GM12878 (cell line): Measurements from ENCODE around the gene IRF8. TPM values are rescaled to one million over a fixed set of nuclear protein-coding genes. Genes with fewer than 3 reads are reported as not detected.

Source experiments
- ATAC-seq: fragments of 200-7000 bp; cut with Tn5 transposase; 3 replicates; pipeline ENCODE4 v1.9.1; 2020; ENCODE audit warnings: mild to moderate bottlenecking, moderate library complexity
- BruUV-seq: library from RNA; stranded (reverse); fragments of 400-500 nt; replicated peaks from 2 replicates; lab custom pipeline; 2021; lab: Mats Ljungman, UMichigan
- CTCF ChIA-PET: fragments of 300-600 bp; sonication (Branson Sonifier 250); formaldehyde crosslinking; extraction: SDS; loops from one replicate; lab custom pipeline; 2021; ENCODE audit warnings: inconsistent platforms; lab: Yijun Ruan, JAX
- POLR2A ChIA-PET: fragments of 350-600 bp; formaldehyde crosslinking; extraction: SDS; loops from one replicate; lab custom pipeline; 2021; ENCODE audit warnings: inconsistent platforms; lab: Charles Lee
- RAD21 ChIA-PET: fragments of 300-600 bp; sonication (Branson Sonifier 250); formaldehyde crosslinking; loops from one replicate; lab custom pipeline; 2023; ENCODE audit warnings: antibody characterized with exemption; ENCODE audit not compliant: unreplicated experiment; lab: Charles Lee
- SMC1A ChIA-PET: fragments of 300-600 bp; sonication (Branson Sonifier 250); formaldehyde crosslinking; loops from one replicate; lab custom pipeline; 2023; ENCODE audit not compliant: unreplicated experiment, uncharacterized antibody; lab: Charles Lee
- DNase-seq: peaks from one replicate; pipeline ENCODE4 v3.0.0-alpha.2; 2011; ENCODE audit warnings: low read depth, low spot score
- FAIRE-seq: peaks from 3 replicates; lab custom pipeline; 2011; peaks lifted over from hg19 to GRCh38; lab: Jason Lieb, UNC
- H2AFZ ChIP-seq: 2 replicates; pipeline ENCODE4 v1.6.0; 2011; ENCODE audit warnings: low read depth, low read length, control low read depth; ENCODE audit not compliant: control insufficient read depth
- H3K27ac ChIP-seq: 2 replicates; pipeline ENCODE4 v1.5.1; 2011; ENCODE audit warnings: control low read depth; ENCODE audit not compliant: control insufficient read depth, insufficient read depth
- H3K27me3 ChIP-seq, 2 experiments: replicated peaks in 1 of 2; 2 replicates each; pipeline versions ENCODE4 v1.6.0 to v1.6.1; 2011; ENCODE audit warnings: low read length in 1 of 2; ENCODE audit not compliant: control insufficient read depth in 2 of 2, insufficient read depth in 2 of 2
- H3K36me3 ChIP-seq, 2 experiments: 2 replicates each; pipeline ENCODE4 v1.5.1; 2011; ENCODE audit warnings: low read length in 1 of 2; ENCODE audit not compliant: control insufficient read depth in 2 of 2, insufficient read depth in 2 of 2
- H3K4me1 ChIP-seq: 2 replicates; pipeline ENCODE4 v1.6.1; 2011; ENCODE audit warnings: mild to moderate bottlenecking, low read length, moderate library complexity, mixed read lengths; ENCODE audit not compliant: control insufficient read depth, insufficient read depth
- H3K4me2 ChIP-seq: 2 replicates; pipeline ENCODE4 v1.6.0; 2011; ENCODE audit warnings: control low read depth; ENCODE audit not compliant: control insufficient read depth, insufficient read depth
- H3K4me3 ChIP-seq: fragments of 200-600 bp; sonication (generic); 2 replicates; pipeline ENCODE4 v1.5.1; 2016
- H3K79me2 ChIP-seq: 2 replicates; pipeline ENCODE4 v1.6.0; 2011; ENCODE audit warnings: low read length; ENCODE audit not compliant: control insufficient read depth, insufficient read depth
- H3K9ac ChIP-seq: 2 replicates; pipeline ENCODE4 v1.8.0; 2011; ENCODE audit warnings: low read length, control low read depth, mixed read lengths; ENCODE audit not compliant: control insufficient read depth, insufficient read depth
- H3K9me3 ChIP-seq: replicated peaks from 3 replicates; pipeline ENCODE4 v1.5.1; 2011; ENCODE audit warnings: mild to moderate bottlenecking, low read length; ENCODE audit not compliant: control insufficient read depth, insufficient read depth
- H4K20me1 ChIP-seq: 2 replicates; pipeline ENCODE4 v1.6.0; 2011; ENCODE audit not compliant: control insufficient read depth, insufficient read depth
- BACH1 ChIP-seq: fragments of 450-650 bp; IDR thresholded peaks from 2 replicates; pipeline ENCODE4 v1.6.1; 2017; ENCODE audit warnings: mild to moderate bottlenecking, borderline replicate concordance
- BRCA1 ChIP-seq: IDR thresholded peaks from 2 replicates; pipeline ENCODE4 v1.6.1; 2011; ENCODE audit warnings: low read depth, low read length, improper control_type of control experiment
- ETV6 ChIP-seq, 2 experiments: fragments of 450-650 bp in 1 of 2; IDR thresholded peaks in 1 of 2; conservative IDR thresholded peaks in 1 of 2; 2 replicates each; pipeline ENCODE4 v1.6.1; 2014; ENCODE audit warnings: antibody characterized with exemption in 1 of 2, borderline replicate concordance in 1 of 2, low read depth in 1 of 2, mild to moderate bottlenecking in 1 of 2, moderate library complexity in 1 of 2
- HDGF ChIP-seq: fragments of 450-650 bp; IDR thresholded peaks from 2 replicates; pipeline ENCODE4 v1.6.1; 2016; ENCODE audit warnings: antibody characterized with exemption
- NBN ChIP-seq: fragments of 450-650 bp; IDR thresholded peaks from 2 replicates; pipeline ENCODE4 v1.6.1; 2016
- NR2C1 ChIP-seq: fragments of 450-650 bp; IDR thresholded peaks from 2 replicates; pipeline ENCODE4 v1.6.1; 2017; ENCODE audit warnings: antibody characterized with exemption, mild to moderate bottlenecking, moderate library complexity
- PRDM15 ChIP-seq: fragments of 450-650 bp; formaldehyde crosslinking; IDR thresholded peaks from 2 replicates; pipeline ENCODE4 v1.4.0; 2020; ENCODE audit warnings: mild to moderate bottlenecking, moderate library complexity
- RB1 ChIP-seq: fragments of 450-650 bp; formaldehyde crosslinking; IDR thresholded peaks from 2 replicates; pipeline ENCODE4 v1.6.1; 2017; ENCODE audit warnings: mild to moderate bottlenecking, borderline replicate concordance
- SIN3A ChIP-seq: IDR thresholded peaks from 2 replicates; pipeline ENCODE4 v1.6.1; 2012; ENCODE audit warnings: low read depth, low read length, improper control_type of control experiment
- SUZ12 ChIP-seq: fragments of 200-600 bp; sonication (generic); IDR thresholded peaks from one replicate; pipeline ENCODE4 v1.6.1; 2018; ENCODE audit warnings: antibody characterized with exemption, mild to moderate bottlenecking; ENCODE audit not compliant: unreplicated experiment
- USF2 ChIP-seq: IDR thresholded peaks from 2 replicates; pipeline ENCODE4 v1.6.1; 2011; ENCODE audit warnings: low read depth, low read length, improper control_type of control experiment, borderline replicate concordance
- WRNIP1 ChIP-seq: IDR thresholded peaks from 2 replicates; pipeline ENCODE4 v1.6.1; 2011; ENCODE audit warnings: low read depth, low read length, improper control_type of control experiment, borderline replicate concordance
- ZBTB33 ChIP-seq: fragments of 450-650 bp; IDR thresholded peaks from 2 replicates; pipeline ENCODE4 v1.6.1; 2017; ENCODE audit warnings: mild to moderate bottlenecking
- ZNF24 ChIP-seq: fragments of 450-650 bp; IDR thresholded peaks from 2 replicates; pipeline ENCODE4 v1.6.1; 2017; ENCODE audit warnings: antibody characterized with exemption, mild to moderate bottlenecking
- whole genome bisulfite sequencing: methylation state at CpG from one replicate; pipeline ENCODE4 v1.1.6; 2016; ENCODE audit warnings: low lambda C conversion rate; ENCODE audit not compliant: insufficient replicate concordance, insufficient coverage; ENCODE audit errors: missing lambda C conversion rate; 5-methylcytosine and 5-hydroxymethylcytosine counted together
- in situ Hi-C: fragments of 300-500 bp; cut with MboI; formaldehyde crosslinking; loops from 9 replicates; pipeline ENCODE4 v1.14.3; 2018; ENCODE audit warnings: mixed read lengths
- intact Hi-C: fragments of 100-400 bp; cut with micrococcal nuclease; formaldehyde crosslinking; loops from one replicate; pipeline ENCODE4 v1.14.2; 2022; ENCODE audit not compliant: unreplicated experiment
- polyA plus RNA-seq, 11 experiments: library from polyadenylated mRNA; depleted of rRNA in 4 of 11; unstranded in 6 of 11; stranded (reverse) in 5 of 11; fragments of >200 nt; fragmentation: Nextera tagmentation in 4 of 11; fragmentation: Illumina TruSeq in 1 of 11; extraction: Ambion mirVana in 4 of 11; extraction: Trizol in 1 of 11; gene quantifications; 1 replicate in 1 of 11; 2 replicates in 10 of 11; pipeline versions ENCODE4 v1.2.1 to v1.2.3, GENCODE V29; 2011 to 2016; ENCODE audit warnings: inconsistent platforms in 2 of 11, missing spikeins in 2 of 11, low read depth in 1 of 11
- total RNA-seq, 4 experiments: library from RNA; depleted of rRNA in 3 of 4; stranded (reverse); fragments of >200 nt in 3 of 4; fragmentation: Illumina TruSeq in 1 of 4; extraction: Trizol in 1 of 4; gene quantifications; 2 replicates each; pipeline versions ENCODE4 v1.2.1 to v1.2.3, GENCODE V29; 2013 to 2021

IRF8 gene
- total and polyA plus RNA-seq, 10 of the 15 experiments (the other 5 are each of a cell fraction or from before 2014, with no cell fraction given), result 17.1 to 237 (median 172) TPM

GRCh38 chr16:85858984-85859817 lies 39.8 kb upstream of the IRF8 start (continued):
- TF ChIP-seq ZBTB33, result peak; percentile 72; the same call in 1 of the 2 replicates
- TF ChIP-seq ETV6 (conservative IDR thresholded peaks at IDR 0.05 in 1 of 2, IDR thresholded peaks at IDR 0.05 in 1 of 2; ENCODE audit: borderline replicate concordance in 1 of 2, low read depth in 1 of 2), result no peak; a peak in 1 of 4 replicates
- TF ChIP-seq HDGF, result peak; percentile 69; the same call in 1 of the 2 replicates
- no peak for TF ChIP-seq RB1

GRCh38 chr16:85859818-85860125 lies 39.2 kb upstream of the IRF8 start:
- ChIA-PET RAD21 (interaction anchor here (0.7 to 1.3 kb wide), 4 partner anchors 10 to 43 kb away, joined by 3 to 4 read pairs (median 4); no protein-coding TSS in a partner anchor), CTCF (interaction anchor here (0.8 to 1.4 kb wide), 2 partner anchors 83 to 156 kb away, joined by 3 read pairs; no protein-coding TSS in a partner anchor), POLR2A (interaction anchor here (0.6 kb wide), 1 partner anchor 1948 kb away, joined by 3 read pairs; no protein-coding TSS in a partner anchor), SMC1A (interaction anchor here (0.6 to 1.8 kb wide), 6 partner anchors 10 to 128 kb away, joined by 3 to 9 read pairs (median 4); no protein-coding TSS in a partner anchor)
- in situ Hi-C loops (no loop called here), intact Hi-C loops (no loop called here)
- no peak overlapping the region for H3K4me3 ChIP-seq
- WGBS, result 29% methylated on average over 7 of the region's 7 CpGs
- H3K9me3 ChIP-seq, result peaks cover 4% of the 10 kb centered on the region
- peak overlapping the region; percentile 72 for H3K4me2 ChIP-seq
- no peak for TF ChIP-seq ZNF24
- no peak for TF ChIP-seq USF2
- TF ChIP-seq SUZ12, result no peak
- TF ChIP-seq PRDM15 (CRISPR knock-in tag), result no peak
- TF ChIP-seq NBN, result no peak
- TF ChIP-seq BRCA1, result no peak
- TF ChIP-seq WRNIP1, result no peak
- no peak for TF ChIP-seq BACH1
- no peak for TF ChIP-seq NR2C1
- TF ChIP-seq SIN3A, result no peak
- no peak overlapping the region for H3K9ac ChIP-seq
- peak overlapping the region; percentile 5; the same call in 1 of the 2 replicates for H3K27ac ChIP-seq
- DNase-seq (no peak), FAIRE-seq (no peak), ATAC-seq (peak; percentile 5; the same call in 2 of the 3 replicates)
- no peaks in the 10 kb centered on the region for H3K79me2 ChIP-seq
- no peaks in the 10 kb centered on the region for H4K20me1 ChIP-seq
- H3K36me3 ChIP-seq, result no peaks in the 10 kb centered on the region
- no peaks in the 10 kb centered on the region for H3K27me3 ChIP-seq
- H2AFZ ChIP-seq, result no peak overlapping the region
- BruUV-seq, result no TSS peak
- peaks cover 42% of the 10 kb centered on the region for H3K4me1 ChIP-seq
